HepG2 (cell line): ENCODE data around the gene POGLUT2. TPM values are rescaled to one million over a fixed set of nuclear protein-coding genes. Genes with fewer than 3 reads are reported as not detected.
A peak's percentile ranks its signal among the peaks of the same experiment; 100 is the strongest.

ENCODE experiments used
- CCDC6 ChIP-seq: sonication (generic); formaldehyde crosslinking; IDR thresholded peaks from 2 replicates; pipeline ENCODE4 v1.8.1; 2022; ENCODE audit warnings: mild to moderate bottlenecking, missing genetic modification reagents, moderate library complexity
- CEBPB ChIP-seq: IDR thresholded peaks from 2 replicates; pipeline ENCODE4 v1.6.1; 2011; ENCODE audit warnings: low read depth, low read length, improper control_type of control experiment, borderline replicate concordance
- ETS1 ChIP-seq: sonication (generic); formaldehyde crosslinking; IDR thresholded peaks from 2 replicates; pipeline ENCODE4 v1.4.0; 2020; ENCODE audit warnings: missing genetic modification reagents
- FOSL2 ChIP-seq: sonication (generic); formaldehyde crosslinking; IDR thresholded peaks from 2 replicates; pipeline ENCODE4 v1.4.0; 2020; ENCODE audit warnings: missing genetic modification reagents
- GMEB1 ChIP-seq: sonication (generic); formaldehyde crosslinking; IDR thresholded peaks from 2 replicates; pipeline ENCODE4 v1.5.1; 2020; ENCODE audit warnings: missing genetic modification reagents, mild to moderate bottlenecking, borderline replicate concordance
- GPN1 ChIP-seq: sonication (generic); formaldehyde crosslinking; IDR thresholded peaks from 2 replicates; pipeline ENCODE4 v1.5.1; 2020; ENCODE audit warnings: missing genetic modification reagents, borderline replicate concordance
- NR3C1 ChIP-seq: sonication (generic); formaldehyde crosslinking; IDR thresholded peaks from 2 replicates; pipeline ENCODE4 v1.4.0; 2020; ENCODE audit warnings: missing genetic modification reagents
- POGZ ChIP-seq: sonication (generic); formaldehyde crosslinking; IDR thresholded peaks from 2 replicates; pipeline ENCODE4 v1.4.0; 2020; ENCODE audit warnings: mild to moderate bottlenecking, missing genetic modification reagents
- RORA ChIP-seq: sonication (generic); formaldehyde crosslinking; IDR thresholded peaks from 2 replicates; pipeline ENCODE4 v1.5.0; 2020; ENCODE audit warnings: mild to moderate bottlenecking, missing genetic modification reagents, moderate library complexity
- SIN3A ChIP-seq: IDR thresholded peaks from 2 replicates; pipeline ENCODE4 v1.6.1; 2011; ENCODE audit warnings: low read depth, mild to moderate bottlenecking, control low read depth, low read length, borderline replicate concordance
- TBP ChIP-seq: sonication (generic); formaldehyde crosslinking; IDR thresholded peaks from 2 replicates; pipeline ENCODE4 v1.5.0; 2020; ENCODE audit warnings: missing genetic modification reagents
- ZBTB1 ChIP-seq: sonication (generic); formaldehyde crosslinking; IDR thresholded peaks from 2 replicates; pipeline ENCODE4 v1.4.0; 2020; ENCODE audit warnings: missing genetic modification reagents, borderline replicate concordance
- ZNF10 ChIP-seq: sonication (generic); formaldehyde crosslinking; IDR thresholded peaks from 2 replicates; pipeline ENCODE4 v1.4.0; 2020; ENCODE audit warnings: mild to moderate bottlenecking, low read depth, missing genetic modification reagents, borderline replicate concordance
- ZNF138 ChIP-seq: sonication (generic); formaldehyde crosslinking; IDR thresholded peaks from 2 replicates; pipeline ENCODE4 v1.5.0; 2020; ENCODE audit warnings: mild to moderate bottlenecking, low read depth, missing genetic modification reagents
- ZNF674 ChIP-seq: sonication (generic); formaldehyde crosslinking; IDR thresholded peaks from 2 replicates; pipeline ENCODE4 v1.5.0; 2020; ENCODE audit warnings: low read depth, mild to moderate bottlenecking, missing genetic modification reagents
- ZNF703 ChIP-seq: sonication (generic); formaldehyde crosslinking; IDR thresholded peaks from 2 replicates; pipeline ENCODE4 v1.5.1; 2020; ENCODE audit warnings: missing genetic modification reagents, mild to moderate bottlenecking, moderate library complexity, borderline replicate concordance
- ZNF780A ChIP-seq: sonication (generic); formaldehyde crosslinking; IDR thresholded peaks from 2 replicates; pipeline ENCODE4 v1.8.0; 2022; ENCODE audit warnings: mild to moderate bottlenecking, missing genetic modification reagents, moderate library complexity
- ZNF839 ChIP-seq: sonication (generic); formaldehyde crosslinking; IDR thresholded peaks from 2 replicates; pipeline ENCODE4 v1.4.0; 2020; ENCODE audit warnings: missing genetic modification reagents, mild to moderate bottlenecking, borderline replicate concordance
- ZSCAN25 ChIP-seq: sonication (generic); formaldehyde crosslinking; IDR thresholded peaks from 2 replicates; pipeline ENCODE4 v1.8.0; 2022; ENCODE audit warnings: mild to moderate bottlenecking, missing genetic modification reagents
- polyA plus RNA-seq, 8 experiments: library from polyadenylated mRNA; depleted of rRNA in 3 of 8; stranded (reverse) in 7 of 8; unstranded in 1 of 8; fragments of >200 nt; fragmentation: Illumina TruSeq in 4 of 8; extraction: Trizol in 4 of 8; gene quantifications; 2 replicates each; pipeline versions ENCODE4 v1.2.1 to v1.2.3, GENCODE V29; 2011 to 2016; ENCODE audit warnings: low read depth in 4 of 8, missing spikeins in 1 of 8, mixed read lengths in 1 of 8; ENCODE audit not compliant: insufficient read depth in 1 of 8
- total RNA-seq, 5 experiments: library from RNA; depleted of rRNA; stranded (reverse); fragments of >200 nt; fragmentation: Illumina TruSeq; extraction: Trizol; gene quantifications; 2 replicates each; pipeline ENCODE4 v1.2.3, GENCODE V29; 2016; ENCODE audit warnings: low read depth in 1 of 5
- TF ChIP-seq, protein P1 (sequence below): sonication (generic); formaldehyde crosslinking; IDR thresholded peaks from 2 replicates; pipeline ENCODE4 v1.5.1; 2020; ENCODE audit warnings: missing genetic modification reagents, mild to moderate bottlenecking, borderline replicate concordance
- TF ChIP-seq, protein P2 (sequence below): sonication (generic); formaldehyde crosslinking; IDR thresholded peaks from 2 replicates; pipeline ENCODE4 v1.5.0; 2020; ENCODE audit warnings: mild to moderate bottlenecking, missing genetic modification reagents

POGLUT2 gene
- total and polyA plus RNA-seq, 2 of the 13 experiments (the other 11 are each of a cell fraction or from before 2014, with no cell fraction given): 18.0 to 26.1 TPM

GRCh38 chr13:102845630-102846260, 47.0 kb upstream of the POGLUT2 start, which contains the start of gene ERCC5 (continued):
- TF ChIP-seq ZNF703: no peak
- TF ChIP-seq CEBPB: no peak
- no peak; the same call in 1 of the 2 replicates for TF ChIP-seq ZNF138
- no peak for TF ChIP-seq NR3C1
- no peak for TF ChIP-seq RORA (CRISPR knock-in tag)
- TF ChIP-seq FOSL2 (CRISPR knock-in tag): peak; percentile 68
- TF ChIP-seq ETS1: no peak
- TF ChIP-seq ZNF674 (CRISPR knock-in tag): no peak; the same call in 1 of the 2 replicates
- peak; percentile 98; the same call in 1 of the 2 replicates for TF ChIP-seq CCDC6 (CRISPR knock-in tag)
- TF ChIP-seq GMEB1 (CRISPR knock-in tag): peak; percentile 91; the same call in 1 of the 2 replicates
- peak; percentile 91; the same call in 1 of the 2 replicates for TF ChIP-seq SIN3A
- TF ChIP-seq ZSCAN25 (CRISPR knock-in tag): no peak; the same call in 1 of the 2 replicates
- TF ChIP-seq ZNF780A (CRISPR knock-in tag): no peak
- TF ChIP-seq ZNF10 (CRISPR knock-in tag): no peak
- no peak for TF ChIP-seq GPN1
- TF ChIP-seq, protein P1, sequence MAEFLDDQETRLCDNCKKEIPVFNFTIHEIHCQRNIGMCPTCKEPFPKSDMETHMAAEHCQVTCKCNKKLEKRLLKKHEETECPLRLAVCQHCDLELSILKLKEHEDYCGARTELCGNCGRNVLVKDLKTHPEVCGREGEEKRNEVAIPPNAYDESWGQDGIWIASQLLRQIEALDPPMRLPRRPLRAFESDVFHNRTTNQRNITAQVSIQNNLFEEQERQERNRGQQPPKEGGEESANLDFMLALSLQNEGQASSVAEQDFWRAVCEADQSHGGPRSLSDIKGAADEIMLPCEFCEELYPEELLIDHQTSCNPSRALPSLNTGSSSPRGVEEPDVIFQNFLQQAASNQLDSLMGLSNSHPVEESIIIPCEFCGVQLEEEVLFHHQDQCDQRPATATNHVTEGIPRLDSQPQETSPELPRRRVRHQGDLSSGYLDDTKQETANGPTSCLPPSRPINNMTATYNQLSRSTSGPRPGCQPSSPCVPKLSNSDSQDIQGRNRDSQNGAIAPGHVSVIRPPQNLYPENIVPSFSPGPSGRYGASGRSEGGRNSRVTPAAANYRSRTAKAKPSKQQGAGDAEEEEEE (CRISPR knock-in tag): no peak; the same call in 1 of the 2 replicates
- TF ChIP-seq ZBTB1 (CRISPR knock-in tag): no peak
- TF ChIP-seq, protein P2, sequence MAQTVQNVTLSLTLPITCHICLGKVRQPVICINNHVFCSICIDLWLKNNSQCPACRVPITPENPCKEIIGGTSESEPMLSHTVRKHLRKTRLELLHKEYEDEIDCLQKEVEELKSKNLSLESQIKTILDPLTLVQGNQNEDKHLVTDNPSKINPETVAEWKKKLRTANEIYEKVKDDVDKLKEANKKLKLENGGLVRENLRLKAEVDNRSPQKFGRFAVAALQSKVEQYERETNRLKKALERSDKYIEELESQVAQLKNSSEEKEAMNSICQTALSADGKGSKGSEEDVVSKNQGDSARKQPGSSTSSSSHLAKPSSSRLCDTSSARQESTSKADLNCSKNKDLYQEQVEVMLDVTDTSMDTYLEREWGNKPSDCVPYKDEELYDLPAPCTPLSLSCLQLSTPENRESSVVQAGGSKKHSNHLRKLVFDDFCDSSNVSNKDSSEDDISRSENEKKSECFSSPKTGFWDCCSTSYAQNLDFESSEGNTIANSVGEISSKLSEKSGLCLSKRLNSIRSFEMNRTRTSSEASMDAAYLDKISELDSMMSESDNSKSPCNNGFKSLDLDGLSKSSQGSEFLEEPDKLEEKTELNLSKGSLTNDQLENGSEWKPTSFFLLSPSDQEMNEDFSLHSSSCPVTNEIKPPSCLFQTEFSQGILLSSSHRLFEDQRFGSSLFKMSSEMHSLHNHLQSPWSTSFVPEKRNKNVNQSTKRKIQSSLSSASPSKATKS (CRISPR knock-in tag): no peak; the same call in 1 of the 2 replicates
- peak; percentile 98 for TF ChIP-seq POGZ (CRISPR knock-in tag)
- 0 out of 2 replicates have a peak, but pooled peaks have one; percentile 24 for TF ChIP-seq TBP (CRISPR knock-in tag)
- peak; percentile 83; the same call in 1 of the 2 replicates for TF ChIP-seq ZNF839 (CRISPR knock-in tag)
